HEK293 (cell line): ENCODE results near the gene RXFP4.

Experiments used
- ATF2 ChIP-seq: fragments of 450-650 bp; formaldehyde crosslinking; IDR thresholded peaks from 2 replicates; pipeline ENCODE4 v1.5.1; 2016; ENCODE audit warnings: missing biosample characterization, missing genetic modification characterization, low read depth
- EGR2 ChIP-seq: fragments of 450-650 bp; formaldehyde crosslinking; IDR thresholded peaks from 2 replicates; pipeline ENCODE4 v1.5.1; 2016; ENCODE audit warnings: low read depth, missing biosample characterization, missing genetic modification characterization
- FEZF1 ChIP-seq: fragments of 450-650 bp; formaldehyde crosslinking; IDR thresholded peaks from 2 replicates; pipeline ENCODE4 v1.5.1; 2016; ENCODE audit warnings: missing biosample characterization, missing genetic modification characterization
- GLI2 ChIP-seq: fragments of 450-650 bp; formaldehyde crosslinking; IDR thresholded peaks from 2 replicates; pipeline ENCODE4; 2017; ENCODE audit warnings: missing biosample characterization, missing genetic modification characterization, low read depth, borderline replicate concordance
- HOXA7 ChIP-seq: sonication (generic); formaldehyde crosslinking; IDR thresholded peaks from 2 replicates; pipeline ENCODE4 v1.8.1; 2022; ENCODE audit warnings: missing genetic modification reagents, borderline replicate concordance
- KLF17 ChIP-seq: fragments of 450-650 bp; formaldehyde crosslinking; IDR thresholded peaks from 2 replicates; pipeline ENCODE4 v1.5.1; 2016; ENCODE audit warnings: missing biosample characterization, missing genetic modification characterization
- OSR2 ChIP-seq: fragments of 450-650 bp; formaldehyde crosslinking; IDR thresholded peaks from 2 replicates; pipeline ENCODE4 v1.5.1; 2016; ENCODE audit warnings: missing biosample characterization, missing genetic modification characterization
- OVOL3 ChIP-seq: fragments of 450-650 bp; formaldehyde crosslinking; IDR thresholded peaks from 2 replicates; pipeline ENCODE4 v1.5.1; 2016; ENCODE audit warnings: missing biosample characterization, missing genetic modification characterization
- PRDM2 ChIP-seq: fragments of 450-650 bp; formaldehyde crosslinking; IDR thresholded peaks from 2 replicates; pipeline ENCODE4 v1.5.1; 2016; ENCODE audit warnings: missing biosample characterization, missing genetic modification characterization, borderline replicate concordance
- RBAK ChIP-seq: fragments of 450-650 bp; formaldehyde crosslinking; IDR thresholded peaks from 2 replicates; pipeline ENCODE4 v1.5.1; 2016; ENCODE audit warnings: missing biosample characterization, missing genetic modification characterization
- ZBTB20 ChIP-seq: fragments of 450-650 bp; formaldehyde crosslinking; IDR thresholded peaks from 2 replicates; pipeline ENCODE4 v1.5.1; 2016; ENCODE audit warnings: missing biosample characterization, missing genetic modification characterization
- ZBTB21 ChIP-seq: fragments of 450-650 bp; formaldehyde crosslinking; IDR thresholded peaks from 2 replicates; pipeline ENCODE4 v1.5.1; 2017; ENCODE audit warnings: missing biosample characterization, missing genetic modification characterization
- ZNF121 ChIP-seq: fragments of 450-650 bp; formaldehyde crosslinking; IDR thresholded peaks from 2 replicates; pipeline ENCODE4 v1.5.1; 2016; ENCODE audit warnings: missing biosample characterization, missing genetic modification characterization
- ZNF146 ChIP-seq: fragments of 450-650 bp; formaldehyde crosslinking; IDR thresholded peaks from 2 replicates; pipeline ENCODE4 v1.5.1; 2016; ENCODE audit warnings: missing biosample characterization, missing genetic modification characterization
- ZNF18 ChIP-seq: fragments of 450-650 bp; formaldehyde crosslinking; IDR thresholded peaks from 2 replicates; pipeline ENCODE4 v1.5.1; 2016; ENCODE audit warnings: missing biosample characterization, missing genetic modification characterization
- ZNF2 ChIP-seq: fragments of 450-650 bp; formaldehyde crosslinking; IDR thresholded peaks from 2 replicates; pipeline ENCODE4 v1.5.1; 2016; ENCODE audit warnings: missing biosample characterization, missing genetic modification characterization
- ZNF223 ChIP-seq: fragments of 450-650 bp; formaldehyde crosslinking; IDR thresholded peaks from 2 replicates; pipeline ENCODE4 v1.5.1; 2016; ENCODE audit warnings: missing biosample characterization, missing genetic modification characterization
- ZNF239 ChIP-seq: fragments of 450-650 bp; formaldehyde crosslinking; IDR thresholded peaks from 2 replicates; pipeline ENCODE4 v1.5.1; 2016; ENCODE audit warnings: missing biosample characterization, missing genetic modification characterization
- ZNF26 ChIP-seq: fragments of 450-650 bp; formaldehyde crosslinking; IDR thresholded peaks from 2 replicates; pipeline ENCODE4 v1.5.1; 2016; ENCODE audit warnings: missing biosample characterization, missing genetic modification characterization
- ZNF302 ChIP-seq: fragments of 450-650 bp; formaldehyde crosslinking; IDR thresholded peaks from 2 replicates; pipeline ENCODE4 v1.5.1; 2016; ENCODE audit warnings: missing biosample characterization, missing genetic modification characterization, low read depth
- ZNF341 ChIP-seq: fragments of 450-650 bp; formaldehyde crosslinking; IDR thresholded peaks from 2 replicates; pipeline ENCODE4; 2016; ENCODE audit warnings: low read depth, missing biosample characterization, missing genetic modification characterization
- ZNF530 ChIP-seq: fragments of 450-650 bp; formaldehyde crosslinking; IDR thresholded peaks from 2 replicates; pipeline ENCODE4 v1.5.1; 2016; ENCODE audit warnings: low read depth, missing biosample characterization, missing genetic modification characterization
- ZNF544 ChIP-seq: fragments of 450-650 bp; formaldehyde crosslinking; IDR thresholded peaks from 2 replicates; pipeline ENCODE4 v1.5.0; 2017; ENCODE audit warnings: missing biosample characterization, missing genetic modification characterization
- ZNF555 ChIP-seq: fragments of 450-650 bp; formaldehyde crosslinking; conservative IDR thresholded peaks from 2 replicates; pipeline ENCODE4 v1.5.1; 2017; ENCODE audit warnings: missing biosample characterization, mild to moderate bottlenecking, missing genetic modification characterization, inconsistent platforms
- ZNF560 ChIP-seq: fragments of 450-650 bp; formaldehyde crosslinking; IDR thresholded peaks from 2 replicates; pipeline ENCODE4 v1.5.1; 2017; ENCODE audit warnings: missing biosample characterization, missing genetic modification characterization, borderline replicate concordance
- ZNF571 ChIP-seq: fragments of 450-650 bp; formaldehyde crosslinking; IDR thresholded peaks from 2 replicates; pipeline ENCODE4 v1.5.0; 2017; ENCODE audit warnings: missing biosample characterization, missing genetic modification characterization
- ZNF596 ChIP-seq: fragments of 450-650 bp; IDR thresholded peaks from 2 replicates; pipeline ENCODE4 v1.5.0; 2018; ENCODE audit warnings: missing biosample characterization, mild to moderate bottlenecking, missing genetic modification characterization, moderate library complexity
- ZNF621 ChIP-seq: fragments of 450-650 bp; formaldehyde crosslinking; IDR thresholded peaks from 2 replicates; pipeline ENCODE4 v1.5.1; 2017; ENCODE audit warnings: missing biosample characterization, missing genetic modification characterization
- ZNF670 ChIP-seq: fragments of 450-650 bp; formaldehyde crosslinking; IDR thresholded peaks from 2 replicates; pipeline ENCODE4 v1.5.1; 2016; ENCODE audit warnings: missing biosample characterization, missing genetic modification characterization, low read depth
- ZNF777 ChIP-seq: fragments of 450-650 bp; formaldehyde crosslinking; IDR thresholded peaks from 2 replicates; pipeline ENCODE4 v1.5.1; 2017; ENCODE audit warnings: missing biosample characterization, missing genetic modification characterization, borderline replicate concordance

The RXFP4 gene

GRCh38 chr1:155910621-155911121 is 30.8 kb upstream of the RXFP4 start (continued):
- TF ChIP-seq ZNF302 (tag by site-specific recombination) (no peak), ZNF777 (tag by site-specific recombination) (no peak), OSR2 (tag by site-specific recombination) (peak; percentile 39; the same call in 1 of the 2 replicates), ATF2 (tag by site-specific recombination) (no peak), EGR2 (no peak), PRDM2 (tag by site-specific recombination) (no peak), HOXA7 (CRISPR knock-in tag) (no peak), ZNF146 (no peak), ZNF239 (tag by site-specific recombination) (no peak), ZNF121 (tag by site-specific recombination) (no peak), ZNF670 (tag by site-specific recombination) (no peak), ZNF223 (tag by site-specific recombination) (no peak), ZNF26 (tag by site-specific recombination) (no peak), ZNF2 (no peak), RBAK (no peak), ZNF555 (tag by site-specific recombination) (no peak), ZNF621 (tag by site-specific recombination) (no peak), KLF17 (tag by site-specific recombination) (no peak), FEZF1 (tag by site-specific recombination) (no peak), ZNF530 (tag by site-specific recombination) (no peak), ZNF571 (tag by site-specific recombination) (no peak), ZBTB20 (tag by site-specific recombination) (peak; percentile 47; the same call in 1 of the 2 replicates), ZBTB21 (no peak), GLI2 (tag by site-specific recombination) (no peak), ZNF596 (tag by site-specific recombination) (no peak), ZNF18 (tag by site-specific recombination) (no peak), ZNF341 (tag by site-specific recombination) (peak; percentile 50; the same call in 1 of the 2 replicates), ZNF560 (tag by site-specific recombination) (no peak), OVOL3 (tag by site-specific recombination) (no peak), ZNF544 (tag by site-specific recombination) (no peak)
